Right ventricle myocardium superior (tissue), 1 donor: ENCODE measurements around the gene ADAP1. TPM values are rescaled to one million over a fixed set of nuclear protein-coding genes. Genes with fewer than 3 reads are reported as not detected.
A peak's percentile ranks its signal among the peaks of the same experiment; 100 is the strongest.

Source experiments
- ATAC-seq: fragments of 200-7000 bp; cut with Tn5 transposase; one replicate; pipeline ENCODE4 v1.9.1; 2020; ENCODE audit warnings: mild to moderate bottlenecking; ENCODE audit not compliant: poor library complexity
- DNase-seq: peaks from one replicate; pipeline ENCODE4 v3.0.0-alpha.2; 2020
- intact Hi-C: fragments of 100-400 bp; cut with DNase I; formaldehyde crosslinking; loops from one replicate; pipeline ENCODE4 v1.11.2; 2022
- total RNA-seq: library from RNA; stranded (reverse); fragmentation: NEBNext Ultra II Directional; extraction: Animal tissue kit (Norgen Biotek cat#: 25700); gene quantifications from one replicate; pipeline ENCODE4 v1.2.1, GENCODE V29; 2021
- donor health status: DM: no; HTN: yes; CAD: no; lungs with severe emphysema.

The ADAP1 gene
- total RNA-seq, 1 donor from 2014 or later, result 6.4 TPM

GRCh38 chr7:978416-979091, 24.1 kb upstream of the ADAP1 start:
- DNase-seq, result no peak
- ATAC-seq, result no peak
- intact Hi-C loops, result no loop called here

GRCh38 chr7:978049-978346, 23.5 kb upstream of the ADAP1 start:
- intact Hi-C loops, result no loop called here
- no peak for ATAC-seq
- no peak for DNase-seq

- intact Hi-C loops, result no loop called here
- DNase-seq (no peak), ATAC-seq (no peak)
These were observed 23.0 kb upstream of the ADAP1 start for GRCh38 chr7:977326-978048.

DNA sequence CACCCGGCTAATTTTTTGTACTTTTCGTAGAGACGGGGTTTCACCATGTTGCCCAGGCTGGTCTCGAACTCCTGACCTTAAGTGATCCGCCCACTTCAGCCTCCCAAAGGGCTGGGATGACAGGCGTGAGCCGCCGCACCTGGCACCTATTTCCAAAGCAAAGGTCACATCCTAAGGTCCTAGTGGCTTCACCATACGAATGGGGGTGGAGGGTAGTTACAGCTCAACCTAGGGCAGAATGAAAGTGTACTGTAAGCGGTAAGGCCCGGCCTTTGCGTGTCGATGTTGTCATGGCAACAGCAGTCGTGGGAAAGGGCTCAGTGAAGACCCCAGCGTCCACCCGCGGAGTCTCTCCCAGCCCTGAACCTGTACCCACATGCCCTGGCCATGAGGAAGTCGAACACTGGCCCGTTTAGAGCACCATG, 22.4 kb upstream of the ADAP1 start:
- ATAC-seq (no peak), DNase-seq (no peak)
- intact Hi-C loops, result no loop called here

- intact Hi-C loops, result no loop called here
- ATAC-seq, result no peak
- no peak for DNase-seq
These were observed 21.4 kb upstream of the ADAP1 start for GRCh38 chr7:975702-976473.

DNA sequence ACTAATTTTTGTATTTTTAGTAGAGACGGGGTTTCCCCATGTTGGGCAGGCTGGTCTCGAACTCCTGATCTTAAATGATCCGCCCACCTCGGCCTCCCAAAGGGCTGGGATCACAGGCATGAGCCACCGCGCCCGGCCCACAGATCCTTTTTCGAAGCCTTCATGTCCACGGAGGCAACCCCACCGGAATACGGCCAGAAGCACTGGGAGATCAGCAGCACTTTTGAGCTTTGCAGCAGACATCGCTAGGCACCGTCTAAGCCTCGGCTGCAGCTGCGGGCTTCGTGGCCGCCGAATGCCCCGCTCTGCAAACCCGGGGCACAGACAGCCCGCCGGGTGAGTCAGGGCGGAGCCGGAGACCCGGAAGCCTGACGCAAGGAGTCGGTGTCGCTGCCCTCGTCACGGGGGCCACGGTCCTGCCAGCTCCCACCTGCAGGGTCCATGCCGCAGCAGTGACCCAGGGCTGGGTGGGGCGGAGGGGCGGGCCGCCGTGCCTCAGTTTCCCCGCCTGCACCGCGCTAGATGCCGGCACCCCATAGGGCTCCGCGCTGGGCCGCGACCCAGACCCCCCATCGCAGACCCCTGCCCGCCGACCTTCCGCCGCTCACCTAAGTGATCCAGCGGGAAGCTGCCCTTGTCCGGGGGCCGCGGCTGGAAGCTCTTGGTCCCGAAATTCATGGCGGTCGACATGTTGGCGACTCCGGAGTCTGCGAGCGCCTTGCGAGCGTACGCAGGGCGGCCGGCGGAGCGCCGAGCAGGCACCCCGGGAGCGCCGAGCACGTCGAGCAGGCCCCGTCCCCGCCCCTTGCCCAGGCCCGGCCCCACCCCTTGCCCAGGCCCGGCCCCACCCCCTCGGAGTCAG, 20.6 kb upstream of the ADAP1 start, which contains the start of gene COX19:
COX19 (minus strand) TSS at position 730 of the 862 bp plus-strand sequence; CDS start at position 690, 40 bp downstream.
- intact Hi-C loops, result no loop called here
- DNase-seq (peak; percentile 94), ATAC-seq (peak; percentile 99)

GRCh38 chr7:974172-974571, 19.7 kb upstream of the ADAP1 start:
- ATAC-seq (no peak), DNase-seq (no peak)
- intact Hi-C loops, result no loop called here

DNA sequence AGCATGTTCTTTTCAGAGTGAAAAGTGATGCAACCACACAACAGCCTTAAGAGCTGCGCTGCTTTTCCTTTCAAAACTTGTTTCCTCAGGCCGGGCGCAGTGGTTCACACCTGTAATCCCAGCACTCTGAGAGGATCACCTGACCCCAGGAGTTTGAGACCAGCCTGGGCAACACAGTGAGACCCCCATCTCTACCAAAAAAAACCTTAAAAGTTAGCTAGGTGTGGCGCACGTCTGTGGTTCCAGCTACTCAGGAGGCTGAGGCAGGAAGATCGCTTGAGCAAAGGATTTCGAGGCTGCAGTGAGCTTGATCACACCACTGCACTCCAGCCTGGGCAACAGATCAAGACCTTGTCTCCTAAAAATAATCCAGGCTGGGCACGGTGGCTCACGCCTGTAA, 18.8 kb upstream of the ADAP1 start:
- intact Hi-C loops, result no loop called here
- DNase-seq, result no peak
- ATAC-seq, result no peak

DNA sequence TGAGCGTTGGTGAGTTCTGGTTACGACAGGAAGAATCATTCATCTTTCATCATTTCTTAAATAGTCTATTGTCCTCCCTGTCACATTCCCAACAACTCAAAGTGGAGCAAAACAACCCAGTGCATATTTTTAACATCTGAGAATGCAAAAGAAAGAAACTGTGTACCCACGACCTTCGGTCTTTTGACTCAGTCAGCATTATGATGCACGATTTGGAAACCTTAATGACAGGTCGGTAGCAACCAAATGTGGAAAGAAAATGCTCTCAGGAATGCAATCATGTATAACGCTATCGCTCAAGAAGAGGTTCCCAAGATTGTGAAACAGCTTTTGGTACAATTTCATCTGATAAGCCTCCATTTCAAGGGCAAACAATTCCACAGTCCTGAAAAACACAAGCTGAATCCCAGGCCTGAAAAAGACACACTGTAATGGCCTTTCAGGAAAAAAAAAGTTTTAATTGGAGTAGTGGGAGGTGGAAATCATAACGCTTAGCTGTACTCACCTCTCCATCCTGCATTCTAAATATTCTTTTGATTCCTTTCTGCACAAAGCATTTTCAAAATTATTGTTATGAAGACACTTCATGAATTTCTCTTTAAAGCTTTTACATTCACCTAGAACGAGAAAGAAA, 18.3 kb upstream of the ADAP1 start:
- intact Hi-C loops, result no loop called here
- DNase-seq (no peak), ATAC-seq (no peak)

- intact Hi-C loops, result no loop called here
- ATAC-seq, result no peak
- DNase-seq, result no peak
These were observed 17.6 kb upstream of the ADAP1 start for GRCh38 chr7:972110-972509.

GRCh38 chr7:970744-971143, 16.3 kb upstream of the ADAP1 start:
- no peak for DNase-seq
- no peak for ATAC-seq

DNA sequence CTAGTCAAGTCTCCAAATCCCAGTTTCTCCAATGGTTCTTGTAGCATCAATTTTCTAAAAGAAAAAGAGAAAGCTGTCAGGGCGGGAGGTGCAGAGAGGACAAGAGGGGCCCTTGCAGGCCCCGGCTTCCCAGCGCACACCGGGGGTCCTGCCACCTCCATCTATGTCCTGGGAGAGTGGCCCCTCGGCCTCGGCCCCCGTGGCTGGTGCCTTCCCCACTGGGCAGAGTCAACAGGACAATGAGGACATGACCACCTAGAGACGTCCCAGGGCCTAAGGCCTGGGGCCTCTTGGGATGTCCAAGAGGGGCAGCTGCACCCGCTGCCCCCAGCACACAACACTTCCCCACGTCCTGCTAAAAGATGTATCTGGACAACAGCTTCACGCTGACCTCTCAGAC, 14.9 kb upstream of the ADAP1 start:
- ATAC-seq (no peak), DNase-seq (no peak)
- intact Hi-C loops, result no loop called here

More at GRCh38 chr7:970744-971143, 16.3 kb upstream of the ADAP1 start:
- intact Hi-C loops, result no loop called here

GRCh38 chr7:968205-969105, 14.0 kb upstream of the ADAP1 start:
- no peak for ATAC-seq
- intact Hi-C loops, result no loop called here
- DNase-seq, result no peak

DNA sequence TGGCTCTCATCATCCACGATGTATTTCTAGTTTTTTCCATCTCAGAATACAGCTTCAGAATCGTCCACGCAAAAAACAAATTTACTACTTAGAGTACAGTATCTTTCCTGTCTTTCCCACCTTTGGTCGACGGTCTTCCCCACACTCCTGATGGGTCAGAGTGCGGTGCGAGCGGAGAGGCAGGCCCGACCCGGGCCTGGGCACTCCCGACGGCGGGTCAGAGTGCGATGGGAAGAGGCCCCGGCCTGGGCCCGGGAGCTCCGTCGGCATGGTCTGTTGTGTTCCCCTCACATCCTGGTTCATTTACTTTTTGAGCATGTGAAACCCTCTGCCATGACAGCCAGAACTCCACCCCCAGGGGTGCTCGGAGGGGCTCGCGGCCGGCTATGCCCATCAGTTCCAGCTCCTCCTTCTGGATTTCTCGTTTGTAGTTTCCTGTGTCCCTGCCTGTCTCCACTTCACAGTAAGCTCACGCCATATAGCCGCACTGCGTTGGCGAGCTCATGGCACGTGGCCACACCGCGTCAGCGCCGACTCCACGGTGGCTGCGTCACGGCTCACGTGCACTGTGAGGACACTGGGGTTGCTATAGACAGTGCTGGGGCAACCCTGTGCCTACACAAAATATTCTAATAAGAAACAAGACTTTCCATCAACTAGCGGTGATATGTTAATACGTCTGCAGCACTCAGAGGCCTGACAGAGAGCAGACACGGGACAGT, 13.0 kb upstream of the ADAP1 start:
- no peak for ATAC-seq
- intact Hi-C loops, result no loop called here
- no peak for DNase-seq

DNA sequence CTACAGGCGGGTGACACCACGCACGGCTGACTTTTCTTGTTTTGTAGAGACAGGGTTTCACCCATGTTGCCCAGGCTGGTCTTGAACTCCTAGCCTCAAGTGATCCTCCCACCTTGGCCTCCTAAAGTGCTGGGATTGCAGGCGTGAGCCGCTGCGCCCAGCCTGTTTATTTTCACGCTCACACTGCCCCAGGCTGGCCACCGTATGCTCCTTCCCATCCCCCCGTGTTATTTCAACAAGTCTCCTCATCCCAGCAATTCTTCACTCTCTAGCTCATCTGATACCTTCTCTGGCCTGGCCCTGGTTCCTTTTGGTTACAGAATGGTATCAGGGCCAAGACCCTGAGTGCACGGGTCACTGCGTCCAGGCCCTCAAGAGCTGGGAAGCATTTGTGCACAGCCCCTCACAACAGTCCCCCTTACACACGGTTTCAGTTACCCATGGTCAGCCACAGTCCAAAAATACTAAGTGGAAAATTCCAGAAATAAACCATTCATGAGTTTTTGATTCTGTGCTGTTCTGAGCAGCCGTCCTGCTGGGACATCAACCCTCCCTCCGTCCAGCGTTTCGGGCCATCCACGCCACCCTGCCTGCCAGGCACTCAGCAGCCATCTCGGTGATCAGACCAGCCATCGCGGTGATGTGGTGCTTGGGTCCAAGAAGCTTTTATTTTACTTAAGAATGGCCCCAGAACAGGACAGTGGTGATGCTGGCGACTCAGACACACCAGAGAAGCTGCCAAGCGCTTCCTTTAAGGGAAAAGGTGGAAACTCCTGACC, 12.0 kb upstream of the ADAP1 start:
- no peak for ATAC-seq

More for the DNA sequence above, 12.0 kb upstream of the ADAP1 start:
- intact Hi-C loops, result no loop called here
- DNase-seq, result no peak
